ENCODE data around the gene TDRD10.

Gene TDRD10

DNA sequence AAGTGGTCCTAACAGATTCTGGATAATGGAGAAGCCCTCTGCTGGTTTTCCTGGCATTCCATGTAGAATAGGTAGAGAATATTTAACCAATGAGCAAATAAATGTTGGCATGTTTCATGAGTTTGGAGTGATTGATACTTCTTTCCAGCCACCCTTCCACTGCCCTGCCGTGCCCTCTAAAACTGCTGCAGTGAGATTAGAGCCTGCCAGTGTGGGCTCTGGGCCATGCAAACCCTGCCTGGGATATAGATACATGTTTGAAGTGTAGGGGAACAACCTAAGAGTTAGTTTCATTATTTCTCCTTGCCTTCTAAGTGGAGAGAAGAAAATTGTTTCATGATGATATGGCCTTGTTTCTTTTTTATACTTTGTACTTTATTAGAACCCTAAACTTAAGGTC, 46.0 kb downstream of the TDRD10 start:
- Histone ChIP-seq H3K36me3 (ENCODE audit: insufficient read depth, low read length) (peaks cover 43% of the 10 kb centered on the region), H3K4me2 (ENCODE audit: low read length) (no peak overlapping the region), H3K27me3 (ENCODE audit: control insufficient read depth, insufficient read depth, low read length) (peaks cover 20% of the 10 kb centered on the region)

DNA sequence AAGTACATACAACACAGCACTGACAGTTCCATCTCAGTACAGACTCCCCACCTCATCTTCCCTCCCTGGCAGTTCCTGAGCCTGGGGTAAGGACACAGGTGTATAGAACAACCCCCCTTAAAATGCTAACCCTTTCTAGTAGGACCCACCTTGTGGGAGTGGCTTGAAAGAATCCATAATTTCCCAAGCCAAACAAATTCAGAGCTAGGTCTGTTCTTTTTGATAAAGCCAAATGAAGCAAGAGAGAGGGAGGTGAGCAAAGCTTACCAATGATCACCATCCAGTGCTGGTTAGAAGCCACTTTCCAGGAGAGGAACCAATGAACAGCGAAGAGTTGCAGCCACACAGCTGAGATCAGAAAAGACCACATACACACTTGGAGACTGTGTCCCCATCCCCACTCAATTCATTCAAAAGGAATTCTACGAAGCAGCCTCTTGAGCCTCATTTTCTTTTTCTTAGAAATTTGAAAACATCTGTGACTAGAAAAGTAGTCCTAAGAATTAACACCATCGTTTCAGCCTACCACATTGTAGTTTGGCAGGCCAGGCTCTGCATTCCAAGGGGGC, 47.3 kb downstream of the TDRD10 start:
- H3K4me1 ChIP-seq (ENCODE audit: control insufficient read depth, insufficient read depth, low read length), result peaks cover 3% of the 10 kb centered on the region
- peaks cover 56% of the 10 kb centered on the region for H3K36me3 ChIP-seq (ENCODE audit: insufficient read depth, low read length)
- no peaks in the 10 kb centered on the region for H3K9me3 ChIP-seq (replicated peaks; ENCODE audit: low read length)
- no peak overlapping the region for H3K4me3 ChIP-seq (ENCODE audit: low read length)
- H3K27me3 ChIP-seq (ENCODE audit: control insufficient read depth, insufficient read depth, low read length), result peaks cover 10% of the 10 kb centered on the region
- no peak overlapping the region for H3K9ac ChIP-seq (ENCODE audit: low read depth, low read length)
- H3K4me2 ChIP-seq (ENCODE audit: low read length), result no peak overlapping the region

More for the DNA sequence above, 46.0 kb downstream of the TDRD10 start:
- Histone ChIP-seq H3K9ac (ENCODE audit: low read depth, low read length) (no peak overlapping the region), H3K4me1 (ENCODE audit: control insufficient read depth, insufficient read depth, low read length) (peaks cover 3% of the 10 kb centered on the region), H3K9me3 (replicated peaks; ENCODE audit: low read length) (no peaks in the 10 kb centered on the region), H3K4me3 (ENCODE audit: low read length) (no peak overlapping the region)

DNA sequence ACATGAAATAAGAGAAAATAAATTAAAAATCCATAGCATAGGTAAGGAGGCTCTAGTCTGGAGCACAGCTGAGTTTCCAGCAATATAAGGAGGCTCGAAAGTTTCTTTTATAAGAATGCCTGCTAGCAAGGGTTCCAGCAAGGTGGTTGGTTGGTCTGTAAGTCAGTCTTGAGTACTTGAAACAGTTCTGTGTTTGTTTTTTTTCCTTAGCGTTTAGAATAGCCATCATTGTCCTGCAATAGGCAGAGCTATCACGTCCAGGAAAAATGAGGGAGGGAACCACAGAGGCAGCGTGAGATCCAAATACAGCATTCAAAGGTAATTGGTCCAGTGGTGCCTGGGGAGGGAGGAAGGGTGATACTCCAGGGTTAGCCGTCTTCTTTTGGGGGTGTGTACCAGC, 48.1 kb downstream of the TDRD10 start:
- Histone ChIP-seq H3K36me3 (ENCODE audit: insufficient read depth, low read length) (peaks cover 64% of the 10 kb centered on the region), H3K9ac (ENCODE audit: low read depth, low read length) (no peak overlapping the region)

GRCh38 chr1:154550657-154551056, 48.6 kb downstream of the TDRD10 start:
- Histone ChIP-seq H3K4me1 (ENCODE audit: control insufficient read depth, insufficient read depth, low read length) (peaks cover 3% of the 10 kb centered on the region), H3K9me3 (replicated peaks; ENCODE audit: low read length) (no peaks in the 10 kb centered on the region), H3K4me2 (ENCODE audit: low read length) (no peak overlapping the region), H3K9ac (ENCODE audit: low read depth, low read length) (no peak overlapping the region), H3K4me3 (ENCODE audit: low read length) (no peak overlapping the region), H3K27me3 (ENCODE audit: control insufficient read depth, insufficient read depth, low read length) (no peaks in the 10 kb centered on the region), H3K36me3 (ENCODE audit: insufficient read depth, low read length) (peaks cover 69% of the 10 kb centered on the region)

More for the DNA sequence above, 48.1 kb downstream of the TDRD10 start:
- H3K4me2 ChIP-seq (ENCODE audit: low read length), result no peak overlapping the region
- peaks cover 3% of the 10 kb centered on the region for H3K4me1 ChIP-seq (ENCODE audit: control insufficient read depth, insufficient read depth, low read length)
- peaks cover 2% of the 10 kb centered on the region for H3K27me3 ChIP-seq (ENCODE audit: control insufficient read depth, insufficient read depth, low read length)
- no peak overlapping the region for H3K4me3 ChIP-seq (ENCODE audit: low read length)
- no peaks in the 10 kb centered on the region for H3K9me3 ChIP-seq (replicated peaks; ENCODE audit: low read length)

GRCh38 chr1:154551474-154551873, 49.5 kb downstream of the TDRD10 start:
- Histone ChIP-seq H3K36me3 (ENCODE audit: insufficient read depth, low read length) (peaks cover 71% of the 10 kb centered on the region), H3K27me3 (ENCODE audit: control insufficient read depth, insufficient read depth, low read length) (no peaks in the 10 kb centered on the region), H3K9ac (ENCODE audit: low read depth, low read length) (no peak overlapping the region), H3K4me3 (ENCODE audit: low read length) (no peak overlapping the region), H3K9me3 (replicated peaks; ENCODE audit: low read length) (no peaks in the 10 kb centered on the region), H3K4me2 (ENCODE audit: low read length) (no peak overlapping the region), H3K4me1 (ENCODE audit: control insufficient read depth, insufficient read depth, low read length) (peaks cover 10% of the 10 kb centered on the region)

DNA sequence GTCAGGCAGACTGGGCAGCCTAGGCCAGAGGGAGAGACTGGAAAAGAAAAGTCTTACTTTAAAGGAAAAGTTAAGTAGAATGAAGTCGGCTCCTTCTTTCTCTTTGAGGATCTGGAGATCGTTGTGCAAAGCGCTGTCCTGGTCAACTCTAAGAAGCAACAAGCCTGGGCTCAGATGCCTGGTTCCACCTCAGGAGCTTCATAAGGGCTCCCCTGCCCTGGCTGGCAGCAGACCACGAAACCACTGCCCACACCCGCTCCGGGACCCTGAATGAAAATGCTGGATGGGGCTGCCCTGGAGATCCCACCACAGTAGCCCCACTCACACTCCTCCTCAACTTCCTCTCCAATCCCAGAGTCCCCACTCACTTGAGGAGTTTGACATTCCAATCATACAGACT, 50.0 kb downstream of the TDRD10 start:
- Histone ChIP-seq H3K4me1 (ENCODE audit: control insufficient read depth, insufficient read depth, low read length) (peaks cover 16% of the 10 kb centered on the region), H3K4me3 (ENCODE audit: low read length) (no peak overlapping the region), H3K4me2 (ENCODE audit: low read length) (no peak overlapping the region), H3K36me3 (ENCODE audit: insufficient read depth, low read length) (peaks cover 71% of the 10 kb centered on the region), H3K27me3 (ENCODE audit: control insufficient read depth, insufficient read depth, low read length) (no peaks in the 10 kb centered on the region), H3K9me3 (replicated peaks; ENCODE audit: low read length) (no peaks in the 10 kb centered on the region), H3K9ac (ENCODE audit: low read depth, low read length) (no peak overlapping the region)

DNA sequence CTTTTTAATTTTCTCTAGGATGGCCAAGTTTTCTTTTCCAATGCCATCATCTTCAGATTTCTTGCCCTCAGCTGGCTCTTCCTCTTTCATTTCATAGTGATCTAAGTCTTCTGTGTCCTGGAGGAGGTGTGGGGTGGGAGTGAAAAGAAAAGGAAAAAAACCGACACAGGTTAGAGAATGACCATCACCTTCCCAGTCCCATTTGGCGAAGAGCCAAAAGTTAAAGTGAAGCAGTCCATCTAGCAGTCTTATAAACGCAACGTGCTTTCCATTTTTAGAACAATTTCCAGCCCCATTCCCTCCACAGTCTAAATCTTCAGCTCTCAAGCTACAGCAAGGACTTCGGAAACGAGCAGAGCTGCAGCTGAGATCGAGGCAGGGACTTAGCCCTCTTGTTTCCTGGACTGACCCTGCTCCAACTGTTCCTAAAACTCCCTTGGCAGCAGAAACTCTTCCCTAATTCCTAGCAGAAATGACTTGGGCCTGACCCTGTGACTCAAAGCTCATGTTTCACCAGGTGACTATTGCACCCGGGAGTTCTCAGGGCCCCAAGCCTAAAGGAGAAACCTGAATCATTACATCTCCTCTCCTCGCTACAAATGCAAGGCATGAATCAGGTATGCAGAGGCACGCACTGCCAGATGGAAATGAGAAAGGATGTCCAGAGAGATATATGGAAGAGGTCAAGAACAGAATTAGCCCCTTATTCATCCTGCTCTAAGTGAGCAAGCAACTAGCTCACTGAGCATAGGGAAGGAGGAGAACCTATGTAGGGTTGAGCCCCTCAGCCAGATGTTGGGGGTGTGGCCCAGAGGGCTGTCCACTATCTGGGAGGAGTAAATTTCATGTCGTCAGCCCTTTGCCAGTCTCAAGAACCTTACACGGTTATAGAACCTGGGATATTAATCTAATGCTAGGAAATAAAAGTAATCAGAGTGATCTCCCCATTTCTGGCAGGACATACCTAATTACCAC, 51.3 kb downstream of the TDRD10 start:
- Histone ChIP-seq H3K4me2 (ENCODE audit: low read length) (no peak overlapping the region), H3K36me3 (ENCODE audit: insufficient read depth, low read length) (peaks cover 71% of the 10 kb centered on the region), H3K9ac (ENCODE audit: low read depth, low read length) (no peak overlapping the region), H3K4me3 (ENCODE audit: low read length) (no peak overlapping the region), H3K9me3 (replicated peaks; ENCODE audit: low read length) (no peaks in the 10 kb centered on the region), H3K4me1 (ENCODE audit: control insufficient read depth, insufficient read depth, low read length) (peaks cover 19% of the 10 kb centered on the region), H3K27me3 (ENCODE audit: control insufficient read depth, insufficient read depth, low read length) (no peaks in the 10 kb centered on the region)

DNA sequence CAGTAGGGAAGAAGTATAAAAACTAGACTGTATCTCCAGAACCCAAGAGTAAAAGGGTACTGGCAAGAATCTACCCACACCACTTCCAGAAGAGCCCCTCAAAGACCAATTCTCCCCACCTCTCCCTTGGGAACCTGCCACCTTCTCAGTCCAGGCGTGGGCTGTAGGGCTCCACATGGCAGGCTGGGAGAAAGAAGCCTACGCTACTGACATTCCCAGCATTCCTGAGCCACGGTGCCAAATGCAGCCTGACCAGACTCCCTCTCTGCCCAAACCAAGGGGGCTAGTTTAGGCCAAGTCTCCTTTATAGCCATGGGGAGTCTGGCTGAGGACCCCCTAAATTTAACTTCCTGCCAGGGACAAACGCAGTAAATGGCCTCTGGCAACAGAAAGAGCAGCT, 54.4 kb downstream of the TDRD10 start:
- peak overlapping the region; percentile 90 for H3K4me2 ChIP-seq (ENCODE audit: low read length)
- H3K4me3 ChIP-seq (ENCODE audit: low read length), result peak overlapping the region; percentile 79
- peaks cover 44% of the 10 kb centered on the region for H3K36me3 ChIP-seq (ENCODE audit: insufficient read depth, low read length)
- peak overlapping the region; percentile 93 for H3K9ac ChIP-seq (ENCODE audit: low read depth, low read length)
- H3K27me3 ChIP-seq (ENCODE audit: control insufficient read depth, insufficient read depth, low read length), result no peaks in the 10 kb centered on the region
- peaks cover 25% of the 10 kb centered on the region for H3K4me1 ChIP-seq (ENCODE audit: control insufficient read depth, insufficient read depth, low read length)
- no peaks in the 10 kb centered on the region for H3K9me3 ChIP-seq (replicated peaks; ENCODE audit: low read length)

DNA sequence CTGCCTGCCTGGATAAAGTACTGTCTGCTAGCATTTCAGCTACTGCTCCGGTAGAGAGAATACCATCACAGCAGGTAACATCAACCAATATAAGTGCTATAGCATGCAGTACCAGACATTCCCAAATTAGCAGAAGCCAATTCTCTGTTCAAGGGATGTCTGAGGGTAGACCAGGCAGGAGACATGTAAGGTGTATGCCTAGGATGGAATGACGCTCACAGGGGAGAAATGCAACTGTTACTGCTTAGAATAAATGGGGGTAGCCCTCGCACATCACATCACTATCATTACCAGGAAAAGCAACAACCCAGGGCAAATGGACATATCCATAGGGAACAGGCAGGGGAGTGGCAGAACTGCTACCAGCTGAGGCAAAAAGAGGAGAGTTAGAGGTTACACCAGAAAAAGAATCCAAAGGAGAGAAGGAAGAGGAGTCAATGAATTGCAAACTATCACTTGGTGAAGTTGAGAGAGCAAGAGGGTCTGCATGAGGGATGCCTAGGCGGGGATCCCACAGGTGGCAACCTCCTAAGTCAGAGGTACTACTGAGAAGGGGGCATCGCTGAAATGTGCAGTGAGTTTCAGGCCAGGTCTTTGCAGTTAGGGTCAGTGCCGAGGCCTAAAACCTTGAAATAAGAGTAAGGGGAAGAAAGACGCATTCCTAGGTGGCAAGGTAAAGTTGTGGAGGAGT, 55.4 kb downstream of the TDRD10 start:
- Histone ChIP-seq H3K36me3 (ENCODE audit: insufficient read depth, low read length) (peaks cover 34% of the 10 kb centered on the region), H3K9me3 (replicated peaks; ENCODE audit: low read length) (no peaks in the 10 kb centered on the region), H3K4me3 (ENCODE audit: low read length) (peak overlapping the region; percentile 79), H3K4me1 (ENCODE audit: control insufficient read depth, insufficient read depth, low read length) (peaks cover 25% of the 10 kb centered on the region), H3K4me2 (ENCODE audit: low read length) (peak overlapping the region; percentile 90), H3K27me3 (ENCODE audit: control insufficient read depth, insufficient read depth, low read length) (no peaks in the 10 kb centered on the region), H3K9ac (ENCODE audit: low read depth, low read length) (peak overlapping the region; percentile 93)

GRCh38 chr1:154557939-154558719, 56.1 kb downstream of the TDRD10 start, which contains the start of gene UBE2Q1:
Gene UBE2Q1, minus strand, starts transcription at chr1:154558662. Its CDS starts 109 bp downstream, at chr1:154558553.
- H3K9ac ChIP-seq (ENCODE audit: low read depth, low read length), result peak within 1 kb of the TSS; percentile 93
- H3K9me3 ChIP-seq (replicated peaks; ENCODE audit: low read length), result no peaks in the 10 kb centered on the region
- H3K4me1 ChIP-seq (ENCODE audit: control insufficient read depth, insufficient read depth, low read length), result peaks cover 25% of the 10 kb centered on the region
- H3K4me3 ChIP-seq (ENCODE audit: low read length), result peak within 1 kb of the TSS; percentile 79
- H3K27me3 ChIP-seq (ENCODE audit: control insufficient read depth, insufficient read depth, low read length), result no peaks in the 10 kb centered on the region
- H3K4me2 ChIP-seq (ENCODE audit: low read length), result peak within 1 kb of the TSS; percentile 93
- peaks cover 27% of the 10 kb centered on the region for H3K36me3 ChIP-seq (ENCODE audit: insufficient read depth, low read length)

Measured in skeletal muscle satellite cell (primary cell).